ENCODE data around the gene CDH5.

DNA sequence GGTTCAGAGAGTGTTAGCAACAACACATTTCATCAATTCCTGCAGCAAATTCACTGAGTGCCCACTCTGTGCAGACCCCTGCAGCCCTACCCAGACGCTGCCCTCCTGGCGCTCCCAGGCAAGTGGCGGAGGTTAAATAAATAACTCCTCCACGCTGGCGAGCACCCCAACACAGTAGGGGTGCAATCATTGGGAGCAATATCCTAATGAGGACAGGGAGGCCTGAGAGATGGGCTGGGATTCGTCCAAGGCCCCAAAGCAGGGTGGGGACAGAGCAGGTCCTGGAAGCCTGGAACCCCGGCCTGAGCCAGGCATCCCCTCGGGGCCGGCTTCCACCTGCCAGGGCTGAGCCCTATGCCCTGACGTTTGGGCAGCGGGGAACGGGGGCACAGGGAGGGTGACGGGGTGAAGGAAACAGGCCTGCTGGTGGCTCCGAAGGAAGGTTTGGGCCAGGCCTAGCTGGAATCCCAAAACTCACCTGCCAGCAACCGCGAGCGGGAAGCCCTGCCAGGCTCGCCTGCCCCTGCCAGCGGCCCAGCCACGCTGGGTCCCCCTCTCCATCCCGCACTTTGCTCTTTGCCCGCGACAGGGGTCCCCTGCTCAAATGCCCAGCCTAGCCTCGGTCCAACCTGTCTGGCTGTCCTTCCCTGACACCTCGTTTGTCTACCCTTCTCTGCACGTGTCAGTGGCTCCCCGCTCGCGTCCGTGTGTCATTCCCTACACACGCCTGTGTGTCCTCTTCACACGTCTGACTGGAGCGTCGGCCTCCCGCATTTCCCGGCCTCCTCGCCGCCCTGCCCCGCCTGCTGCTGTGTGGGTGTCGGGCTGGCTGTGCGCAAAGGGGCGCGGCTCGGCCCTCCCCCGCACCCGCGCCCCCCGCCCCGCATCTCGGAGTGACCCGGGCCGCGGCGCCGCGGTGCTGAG, 59.9 kb downstream of the CDH5 start:
- TF ChIP-seq, protein P1, sequence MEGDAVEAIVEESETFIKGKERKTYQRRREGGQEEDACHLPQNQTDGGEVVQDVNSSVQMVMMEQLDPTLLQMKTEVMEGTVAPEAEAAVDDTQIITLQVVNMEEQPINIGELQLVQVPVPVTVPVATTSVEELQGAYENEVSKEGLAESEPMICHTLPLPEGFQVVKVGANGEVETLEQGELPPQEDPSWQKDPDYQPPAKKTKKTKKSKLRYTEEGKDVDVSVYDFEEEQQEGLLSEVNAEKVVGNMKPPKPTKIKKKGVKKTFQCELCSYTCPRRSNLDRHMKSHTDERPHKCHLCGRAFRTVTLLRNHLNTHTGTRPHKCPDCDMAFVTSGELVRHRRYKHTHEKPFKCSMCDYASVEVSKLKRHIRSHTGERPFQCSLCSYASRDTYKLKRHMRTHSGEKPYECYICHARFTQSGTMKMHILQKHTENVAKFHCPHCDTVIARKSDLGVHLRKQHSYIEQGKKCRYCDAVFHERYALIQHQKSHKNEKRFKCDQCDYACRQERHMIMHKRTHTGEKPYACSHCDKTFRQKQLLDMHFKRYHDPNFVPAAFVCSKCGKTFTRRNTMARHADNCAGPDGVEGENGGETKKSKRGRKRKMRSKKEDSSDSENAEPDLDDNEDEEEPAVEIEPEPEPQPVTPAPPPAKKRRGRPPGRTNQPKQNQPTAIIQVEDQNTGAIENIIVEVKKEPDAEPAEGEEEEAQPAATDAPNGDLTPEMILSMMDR (IDR thresholded peaks at IDR 0.05), result no peak
- no peak for TF ChIP-seq SMC3 (IDR thresholded peaks at IDR 0.05; ENCODE audit: low read depth, low read length)
- no peak for TF ChIP-seq TAF1 (IDR thresholded peaks at IDR 0.05; ENCODE audit: borderline replicate concordance, low read depth, low read length)
- TF ChIP-seq EZH2phosphoT487 (IDR thresholded peaks at IDR 0.05; ENCODE audit: borderline replicate concordance, low read depth), result no peak
- TF ChIP-seq MEF2A (IDR thresholded peaks at IDR 0.05; ENCODE audit: borderline replicate concordance, low read depth), result no peak
- TF ChIP-seq POLR2AphosphoS5 (IDR thresholded peaks at IDR 0.05; ENCODE audit: low read depth, low read length), result no peak
- TF ChIP-seq RAD21 (IDR thresholded peaks at IDR 0.05; ENCODE audit: low read length), result no peak
- TF ChIP-seq EP300 (IDR thresholded peaks at IDR 0.05; ENCODE audit: borderline replicate concordance in 1 of 2, low read depth in 1 of 2, low read length in 1 of 2), result no peak
- TF ChIP-seq, protein P2, sequence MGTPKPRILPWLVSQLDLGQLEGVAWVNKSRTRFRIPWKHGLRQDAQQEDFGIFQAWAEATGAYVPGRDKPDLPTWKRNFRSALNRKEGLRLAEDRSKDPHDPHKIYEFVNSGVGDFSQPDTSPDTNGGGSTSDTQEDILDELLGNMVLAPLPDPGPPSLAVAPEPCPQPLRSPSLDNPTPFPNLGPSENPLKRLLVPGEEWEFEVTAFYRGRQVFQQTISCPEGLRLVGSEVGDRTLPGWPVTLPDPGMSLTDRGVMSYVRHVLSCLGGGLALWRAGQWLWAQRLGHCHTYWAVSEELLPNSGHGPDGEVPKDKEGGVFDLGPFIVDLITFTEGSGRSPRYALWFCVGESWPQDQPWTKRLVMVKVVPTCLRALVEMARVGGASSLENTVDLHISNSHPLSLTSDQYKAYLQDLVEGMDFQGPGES (IDR thresholded peaks at IDR 0.05; ENCODE audit: low read depth, low read length), result no peak
- no peak for TF ChIP-seq SIN3A (IDR thresholded peaks at IDR 0.05; ENCODE audit: borderline replicate concordance, low read depth, low read length)
- no peak for TF ChIP-seq FOXJ3 (CRISPR knock-in tag; IDR thresholded peaks at IDR 0.05)
